PC-3 (cell line): ENCODE results near the gene DAAM2.

Experiments
- EZH2 ChIP-seq: fragments of 300-600 bp; sonication (generic); IDR thresholded peaks from one replicate; pipeline ENCODE4 v1.6.1; 2017; ENCODE audit warnings: antibody characterized with exemption, mild to moderate bottlenecking, low read length; ENCODE audit not compliant: unreplicated experiment
- EZH2phosphoT487 ChIP-seq: fragments of 300-600 bp; sonication (generic); IDR thresholded peaks from 2 replicates; pipeline ENCODE4 v1.6.1; 2018; ENCODE audit warnings: mild to moderate bottlenecking, antibody characterized with exemption, low read length, borderline replicate concordance
- TF ChIP-seq, protein P1 (sequence below): fragments of 300-600 bp; sonication (generic); conservative IDR thresholded peaks from 2 replicates; pipeline ENCODE4 v1.5.1; 2017; ENCODE audit warnings: antibody characterized with exemption, low read depth, mild to moderate bottlenecking, low read length

DNA sequence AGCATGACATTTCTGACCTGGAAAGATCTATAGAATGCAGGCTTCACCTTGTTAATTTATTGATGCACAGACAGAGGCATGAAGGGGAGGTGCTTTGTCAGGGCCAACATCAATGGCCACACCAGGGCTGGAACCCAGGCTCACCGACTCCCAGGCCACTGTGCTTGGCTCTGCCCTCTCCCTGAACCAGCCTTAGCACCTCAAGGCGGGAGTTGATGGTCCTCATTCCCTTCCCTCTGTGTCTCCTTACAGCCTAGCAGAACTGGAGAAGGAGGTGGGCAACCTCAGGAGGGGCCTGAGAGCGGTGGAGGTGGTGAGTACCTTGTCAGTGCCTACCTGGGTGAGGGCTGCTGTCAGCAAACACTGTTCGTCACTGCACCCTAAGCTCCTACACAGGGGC is 106.4 kb downstream of the DAAM2 start:
- TF ChIP-seq EZH2 = no peak
- TF ChIP-seq, protein P1, sequence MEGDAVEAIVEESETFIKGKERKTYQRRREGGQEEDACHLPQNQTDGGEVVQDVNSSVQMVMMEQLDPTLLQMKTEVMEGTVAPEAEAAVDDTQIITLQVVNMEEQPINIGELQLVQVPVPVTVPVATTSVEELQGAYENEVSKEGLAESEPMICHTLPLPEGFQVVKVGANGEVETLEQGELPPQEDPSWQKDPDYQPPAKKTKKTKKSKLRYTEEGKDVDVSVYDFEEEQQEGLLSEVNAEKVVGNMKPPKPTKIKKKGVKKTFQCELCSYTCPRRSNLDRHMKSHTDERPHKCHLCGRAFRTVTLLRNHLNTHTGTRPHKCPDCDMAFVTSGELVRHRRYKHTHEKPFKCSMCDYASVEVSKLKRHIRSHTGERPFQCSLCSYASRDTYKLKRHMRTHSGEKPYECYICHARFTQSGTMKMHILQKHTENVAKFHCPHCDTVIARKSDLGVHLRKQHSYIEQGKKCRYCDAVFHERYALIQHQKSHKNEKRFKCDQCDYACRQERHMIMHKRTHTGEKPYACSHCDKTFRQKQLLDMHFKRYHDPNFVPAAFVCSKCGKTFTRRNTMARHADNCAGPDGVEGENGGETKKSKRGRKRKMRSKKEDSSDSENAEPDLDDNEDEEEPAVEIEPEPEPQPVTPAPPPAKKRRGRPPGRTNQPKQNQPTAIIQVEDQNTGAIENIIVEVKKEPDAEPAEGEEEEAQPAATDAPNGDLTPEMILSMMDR = no peak
- no peak for TF ChIP-seq EZH2phosphoT487
